ENCODE data around the gene IL11. TPM values are rescaled to one million over a fixed set of nuclear protein-coding genes. Genes with fewer than 3 reads are reported as not detected.

IL11 gene
- total RNA-seq, 2 experiments from 2014 or later: 0.50 to 0.68 TPM

- Mint-ChIP-seq H3K27ac (peak overlapping the region; percentile 96), H3K9me3 (ENCODE audit: low read depth) (no peaks in the 10 kb centered on the region), H3K27me3 (no peaks in the 10 kb centered on the region), H3K4me3 (peak overlapping the region; percentile 96), H3K36me3 (peaks cover 53% of the 10 kb centered on the region), H3K4me1 (peaks cover 59% of the 10 kb centered on the region)
- no peak for DNase-seq
- CTCF ChIA-PET: interaction anchor here (2.0 kb wide), 2 partner anchors 48 to 118 kb away, joined by 5 to 10 read pairs; partner anchors contain the start of gene KMT5C
- ATAC-seq: no peak
These were observed 16.3 kb upstream of the IL11 start for GRCh38 chr19:55386493-55386971.

- Mint-ChIP-seq H3K27ac (peak within 1 kb of the TSS; percentile 96), H3K36me3 (peaks cover 53% of the 10 kb centered on the region), H3K4me1 (peaks cover 61% of the 10 kb centered on the region), H3K4me3 (peak within 1 kb of the TSS; percentile 96), H3K9me3 (ENCODE audit: low read depth) (no peaks in the 10 kb centered on the region), H3K27me3 (no peaks in the 10 kb centered on the region)
- peak; percentile 99 for DNase-seq
- CTCF ChIA-PET: interaction anchor here (2.0 kb wide), 1 partner anchor 118 kb away, joined by 10 read pairs; no protein-coding TSS in a partner anchor
- ATAC-seq: peak; percentile 72
These were observed 15.6 kb upstream of the IL11 start, which contains the start of gene RPL28 for GRCh38 chr19:55385724-55386492. TSS of gene RPL28 (plus strand) at chr19:55385932. CDS start at chr19:55386358, 426 bp downstream.

- CTCF ChIA-PET: interaction anchor here (1.1 to 3.4 kb wide), 10 partner anchors 33 to 244 kb away, joined by 3 to 58 read pairs (median 15); partner anchors contain the start of gene KMT5C
- peak; percentile 80 for ATAC-seq
- Mint-ChIP-seq H3K4me1 (peaks cover 58% of the 10 kb centered on the region), H3K36me3 (peaks cover 53% of the 10 kb centered on the region), H3K9me3 (ENCODE audit: low read depth) (no peaks in the 10 kb centered on the region), H3K4me3 (peak overlapping the region; percentile 96), H3K27ac (peak overlapping the region; percentile 96), H3K27me3 (no peaks in the 10 kb centered on the region)
- peak; percentile 99 for DNase-seq
These were observed 14.9 kb upstream of the IL11 start for GRCh38 chr19:55384920-55385723.

- Mint-ChIP-seq H3K27me3 (no peaks in the 10 kb centered on the region), H3K4me3 (peak within 1 kb of the TSS; percentile 96), H3K9me3 (ENCODE audit: low read depth) (no peaks in the 10 kb centered on the region), H3K27ac (peak within 1 kb of the TSS; percentile 96), H3K4me1 (peaks cover 51% of the 10 kb centered on the region), H3K36me3 (peaks cover 49% of the 10 kb centered on the region)
- peak; percentile 61 for DNase-seq
- ATAC-seq: peak; percentile 5
- CTCF ChIA-PET: interaction anchor here (0.7 to 3.4 kb wide), 19 partner anchors 16 to 243 kb away, joined by 3 to 58 read pairs (median 5); partner anchors contain the start of genes COX6B2, KMT5C and PPP6R1
These were observed 14.1 kb upstream of the IL11 start, which contains the start of gene TMEM238 for GRCh38 chr19:55384131-55384919. TSS of gene TMEM238 (minus strand) at chr19:55384292. CDS start at chr19:55384259, 33 bp downstream.

GRCh38 chr19:55383279-55384130, 13.2 kb upstream of the IL11 start:
- Mint-ChIP-seq H3K27ac (peak overlapping the region; percentile 93), H3K36me3 (peaks cover 43% of the 10 kb centered on the region), H3K4me3 (peak overlapping the region; percentile 88), H3K27me3 (no peaks in the 10 kb centered on the region), H3K4me1 (peaks cover 45% of the 10 kb centered on the region), H3K9me3 (ENCODE audit: low read depth) (no peaks in the 10 kb centered on the region)
- CTCF ChIA-PET: interaction anchor here (0.9 to 3.4 kb wide), 20 partner anchors 15 to 242 kb away, joined by 3 to 58 read pairs (median 5); partner anchors contain the start of genes COX6B2, HSPBP1, KMT5C and PPP6R1
- DNase-seq (peak; percentile 75), ATAC-seq (peak; percentile 9)

- CTCF ChIA-PET: interaction anchor here (1.1 to 3.4 kb wide), 10 partner anchors 25 to 241 kb away, joined by 3 to 58 read pairs (median 15); partner anchors contain the start of genes COX6B2, HSPBP1, KMT5C and UBE2S
- peaks cover 36% of the 10 kb centered on the region for H3K4me1 Mint-ChIP-seq
- no peaks in the 10 kb centered on the region for H3K9me3 Mint-ChIP-seq (ENCODE audit: low read depth)
- ATAC-seq (no peak), DNase-seq (no peak)
- no peaks in the 10 kb centered on the region for H3K27me3 Mint-ChIP-seq
- peaks cover 34% of the 10 kb centered on the region for H3K36me3 Mint-ChIP-seq
- peak overlapping the region; percentile 93 for H3K27ac Mint-ChIP-seq
- peak overlapping the region; percentile 88 for H3K4me3 Mint-ChIP-seq
These were observed 12.3 kb upstream of the IL11 start for GRCh38 chr19:55382522-55383054.

GRCh38 chr19:55382013-55382412, 11.8 kb upstream of the IL11 start:
- CTCF ChIA-PET: interaction anchor here (1.5 to 3.4 kb wide), 3 partner anchors 80 to 102 kb away, joined by 5 to 58 read pairs (median 26); partner anchors contain the start of gene HSPBP1
- DNase-seq (no peak), ATAC-seq (no peak)
- peak overlapping the region; percentile 88 for H3K4me3 Mint-ChIP-seq
- H3K27ac Mint-ChIP-seq: no peak overlapping the region
- peaks cover 28% of the 10 kb centered on the region for H3K36me3 Mint-ChIP-seq
- no peaks in the 10 kb centered on the region for H3K9me3 Mint-ChIP-seq (ENCODE audit: low read depth)
- no peaks in the 10 kb centered on the region for H3K27me3 Mint-ChIP-seq
- peaks cover 31% of the 10 kb centered on the region for H3K4me1 Mint-ChIP-seq

GRCh38 chr19:55379174-55379573, 8.9 kb upstream of the IL11 start:
- no peak overlapping the region for H3K4me3 Mint-ChIP-seq
- H3K27ac Mint-ChIP-seq: no peak overlapping the region
- CTCF ChIA-PET: no interaction called here
- H3K27me3 Mint-ChIP-seq: no peaks in the 10 kb centered on the region
- H3K36me3 Mint-ChIP-seq: peaks cover 15% of the 10 kb centered on the region
- DNase-seq (no peak), ATAC-seq (no peak)
- H3K4me1 Mint-ChIP-seq: peaks cover 22% of the 10 kb centered on the region
- no peaks in the 10 kb centered on the region for H3K9me3 Mint-ChIP-seq (ENCODE audit: low read depth)

GRCh38 chr19:55377356-55378131, 7.3 kb upstream of the IL11 start:
- CTCF ChIA-PET: interaction anchor here (0.5 kb wide), 1 partner anchor 129 kb away, joined by 3 read pairs; no protein-coding TSS in a partner anchor
- Mint-ChIP-seq H3K36me3 (peaks cover 15% of the 10 kb centered on the region), H3K4me1 (peaks cover 16% of the 10 kb centered on the region), H3K4me3 (no peak overlapping the region), H3K27ac (no peak overlapping the region), H3K27me3 (peaks cover 6% of the 10 kb centered on the region), H3K9me3 (ENCODE audit: low read depth) (no peaks in the 10 kb centered on the region)
- DNase-seq (no peak), ATAC-seq (no peak)

- ATAC-seq (no peak), DNase-seq (no peak)
- Mint-ChIP-seq H3K4me3 (no peak within 1 kb of the TSS), H3K4me1 (peaks cover 5% of the 10 kb centered on the region), H3K9me3 (ENCODE audit: low read depth) (no peaks in the 10 kb centered on the region), H3K27ac (no peak within 1 kb of the TSS), H3K36me3 (peaks cover 5% of the 10 kb centered on the region), H3K27me3 (peaks cover 17% of the 10 kb centered on the region)
- CTCF ChIA-PET: interaction anchor here (1.7 kb wide), 1 partner anchor 75 kb away, joined by 6 read pairs; no protein-coding TSS in a partner anchor
These were observed 6.1 kb upstream of the IL11 start, which contains the start of gene TMEM190 for GRCh38 chr19:55376241-55376933. TSS of gene TMEM190 (plus strand) at chr19:55376826. CDS start at chr19:55376854, 28 bp downstream.
